ENCODE data around the gene TMEM175. TPM values are rescaled to one million over a fixed set of nuclear protein-coding genes. Genes with fewer than 3 reads are reported as not detected.

TMEM175 gene
- polyA plus RNA-seq, 1 donor (not counting 4 experiments of a cell fraction or from before 2014, with no cell fraction given) = 23.2 TPM

DNA sequence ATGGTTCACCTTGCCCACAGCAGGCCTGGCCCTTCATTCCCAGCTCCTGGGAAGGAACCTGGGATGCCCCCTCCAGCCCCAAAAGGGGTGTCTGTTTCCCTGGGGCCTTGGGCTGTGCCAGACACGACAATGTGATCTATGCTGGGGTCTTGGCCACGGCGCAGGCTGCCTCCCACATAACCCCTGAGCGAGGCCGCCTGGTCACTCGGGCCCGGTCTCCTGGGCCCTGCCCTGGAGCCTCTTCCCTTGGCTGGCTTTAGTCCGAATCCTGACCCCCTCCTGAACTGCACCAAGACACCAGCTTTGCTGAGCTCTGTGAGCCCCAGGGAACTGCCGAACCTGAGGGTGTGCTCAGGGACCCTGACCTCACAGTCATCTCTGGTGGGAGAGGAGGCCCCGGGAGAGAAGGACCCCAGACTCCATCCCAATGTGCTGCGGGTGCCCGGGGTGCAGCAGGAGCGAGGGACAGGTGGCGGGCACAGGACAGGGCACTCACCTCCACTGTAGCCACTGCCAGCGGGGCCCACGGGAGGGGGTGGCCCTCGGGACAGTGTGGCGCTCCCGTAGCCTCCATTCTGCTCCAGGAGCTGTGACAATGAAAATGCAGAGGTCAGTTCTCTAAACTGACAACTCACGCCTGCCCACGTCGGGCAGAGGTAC is 42.1 kb upstream of the TMEM175 start:
- Histone ChIP-seq H3K79me2 (ENCODE audit: control insufficient read depth, insufficient read depth, low read length) (no peaks in the 10 kb centered on the region), H4K20me1 (ENCODE audit: control insufficient read depth, extremely low read depth, insufficient read depth, low read length) (no peaks in the 10 kb centered on the region), H3K9me3 (ENCODE audit: control insufficient read depth, low read depth, low read length) (no peaks in the 10 kb centered on the region), H2AFZ (ENCODE audit: control insufficient read depth, low read length) (no peak overlapping the region), H3K4me3 (ENCODE audit: control insufficient read depth in 2 of 3, extremely low read depth in 1 of 3, insufficient read depth in 2 of 3, low read depth in 1 of 3, low read length in 3 of 3) (no peak overlapping the region), H3K9me1 (ENCODE audit: control insufficient read depth, extremely low read depth, insufficient read depth, low read length) (no peaks in the 10 kb centered on the region), H3K27ac (ENCODE audit: control insufficient read depth, insufficient read depth, low read length) (no peak overlapping the region), H3K36me3 (ENCODE audit: control insufficient read depth in 2 of 2, extremely low read depth in 1 of 2, insufficient read depth in 2 of 2, low read length in 2 of 2) (peaks cover 13 to 54% of the 10 kb centered on the region in 2 experiments), H3K27me3 (ENCODE audit: control insufficient read depth, extremely low read depth, insufficient read depth, low read length) (no peaks in the 10 kb centered on the region), H3K4me1 (ENCODE audit: control insufficient read depth, extremely low read depth, insufficient read depth, low read length) (no peaks in the 10 kb centered on the region), H3K9ac (ENCODE audit: control insufficient read depth, extremely low read depth, insufficient read depth, low read length) (no peak overlapping the region), H3K4me2 (ENCODE audit: control insufficient read depth, extremely low read depth, insufficient read depth, low read depth, low read length) (no peak overlapping the region)
- TF ChIP-seq EZH2 (IDR thresholded peaks at IDR 0.05; ENCODE audit: low read length) (no peak), CTCF (optimal IDR thresholded peaks at IDR 0.05 in 1 of 3, IDR thresholded peaks at IDR 0.05 in 1 of 3, conservative IDR thresholded peaks at IDR 0.05 in 1 of 3; ENCODE audit: extremely low read depth in 1 of 3, insufficient read depth in 2 of 3, low read length in 3 of 3) (no peak)
- DNase-seq (ENCODE audit: low read depth, low spot score) (no peak), FAIRE-seq (no peak)
- dilution Hi-C loops (cut with MboI; ENCODE audit: extremely low pct_ligation_motif_present, low sequenced_read_pairs) = no loop called here

- dilution Hi-C loops (cut with MboI; ENCODE audit: extremely low pct_ligation_motif_present, low sequenced_read_pairs) = no loop called here
- peaks cover 19 to 55% of the 10 kb centered on the region in 2 experiments for H3K36me3 ChIP-seq (ENCODE audit: control insufficient read depth in 2 of 2, extremely low read depth in 1 of 2, insufficient read depth in 2 of 2, low read length in 2 of 2)
- no peak overlapping the region for H2AFZ ChIP-seq (ENCODE audit: control insufficient read depth, low read length)
These were observed 40.5 kb upstream of the TMEM175 start for GRCh38 chr4:891747-892146.

More at GRCh38 chr4:891747-892146, 40.5 kb upstream of the TMEM175 start:
- Histone ChIP-seq H3K9me1 (ENCODE audit: control insufficient read depth, extremely low read depth, insufficient read depth, low read length) (no peaks in the 10 kb centered on the region), H3K27me3 (ENCODE audit: control insufficient read depth, extremely low read depth, insufficient read depth, low read length) (no peaks in the 10 kb centered on the region), H3K79me2 (ENCODE audit: control insufficient read depth, insufficient read depth, low read length) (no peaks in the 10 kb centered on the region), H3K4me2 (ENCODE audit: control insufficient read depth, extremely low read depth, insufficient read depth, low read depth, low read length) (no peak overlapping the region), H3K9ac (ENCODE audit: control insufficient read depth, extremely low read depth, insufficient read depth, low read length) (no peak overlapping the region), H3K4me3 (ENCODE audit: control insufficient read depth in 2 of 3, extremely low read depth in 1 of 3, insufficient read depth in 2 of 3, low read depth in 1 of 3, low read length in 3 of 3) (no peak overlapping the region), H3K27ac (ENCODE audit: control insufficient read depth, insufficient read depth, low read length) (no peak overlapping the region), H4K20me1 (ENCODE audit: control insufficient read depth, extremely low read depth, insufficient read depth, low read length) (no peaks in the 10 kb centered on the region), H3K4me1 (ENCODE audit: control insufficient read depth, extremely low read depth, insufficient read depth, low read length) (no peaks in the 10 kb centered on the region), H3K9me3 (ENCODE audit: control insufficient read depth, low read depth, low read length) (no peaks in the 10 kb centered on the region)
- TF ChIP-seq EZH2 (IDR thresholded peaks at IDR 0.05; ENCODE audit: low read length) (no peak), CTCF (optimal IDR thresholded peaks at IDR 0.05 in 1 of 3, IDR thresholded peaks at IDR 0.05 in 1 of 3, conservative IDR thresholded peaks at IDR 0.05 in 1 of 3; ENCODE audit: extremely low read depth in 1 of 3, insufficient read depth in 2 of 3, low read length in 3 of 3) (no peak)
- FAIRE-seq = no peak
- DNase-seq (ENCODE audit: low read depth, low spot score) = no peak
